GM18502 (cell line): ENCODE results near the gene ELP1.
"Not testable (repeated sequence)": the region's sequence is repeated elsewhere in the genome, so short reads cannot be mapped to it uniquely, and the experiment has no call there.

Experiments used
- ATAC-seq: cut with Tn5 transposase; IDR thresholded peaks from one replicate; pipeline ENCODE4 v1.9.1; 2021; ENCODE audit warnings: mild to moderate bottlenecking; ENCODE audit not compliant: unreplicated experiment, poor library complexity

ELP1 gene

DNA sequence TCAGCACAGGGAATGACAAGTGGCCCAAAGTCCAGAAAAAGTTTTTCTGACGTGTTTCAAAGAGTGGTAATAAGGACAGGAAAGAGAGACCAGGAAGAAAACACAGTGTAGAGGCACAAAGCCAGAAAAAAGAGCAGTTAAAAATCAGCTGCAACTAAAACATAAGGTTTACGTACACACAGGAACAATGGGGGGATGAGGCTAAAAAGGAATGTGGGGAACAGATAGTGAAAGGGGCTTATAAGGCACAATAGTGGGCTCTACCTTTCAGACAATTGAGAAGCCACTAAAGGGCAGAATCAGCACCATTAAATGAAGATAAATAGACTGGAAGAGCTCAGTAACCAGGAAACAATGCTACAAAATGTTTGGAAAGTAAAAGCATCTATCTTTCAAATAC, 5.5 kb downstream of the ELP1 start:
- no peak for ATAC-seq

DNA sequence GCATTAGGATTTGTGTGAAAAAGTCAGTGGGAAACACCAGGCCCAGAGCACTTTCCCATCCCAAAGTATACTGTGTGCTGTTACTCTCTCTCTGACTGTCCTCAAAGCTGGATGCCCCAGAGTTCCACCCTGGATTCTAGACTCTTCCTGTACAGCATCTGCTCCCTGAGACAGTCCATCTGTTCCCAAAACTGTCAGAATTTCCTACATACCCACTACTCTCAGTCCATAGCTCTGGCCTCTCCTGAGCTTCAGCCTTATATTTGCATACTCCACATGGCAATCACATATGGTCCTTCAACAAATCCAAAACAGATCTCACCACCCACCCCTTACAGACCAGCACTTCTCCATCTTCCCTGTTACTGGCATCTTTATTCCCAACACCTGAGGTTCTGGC, 9.5 kb downstream of the ELP1 start:
- no peak for ATAC-seq

DNA sequence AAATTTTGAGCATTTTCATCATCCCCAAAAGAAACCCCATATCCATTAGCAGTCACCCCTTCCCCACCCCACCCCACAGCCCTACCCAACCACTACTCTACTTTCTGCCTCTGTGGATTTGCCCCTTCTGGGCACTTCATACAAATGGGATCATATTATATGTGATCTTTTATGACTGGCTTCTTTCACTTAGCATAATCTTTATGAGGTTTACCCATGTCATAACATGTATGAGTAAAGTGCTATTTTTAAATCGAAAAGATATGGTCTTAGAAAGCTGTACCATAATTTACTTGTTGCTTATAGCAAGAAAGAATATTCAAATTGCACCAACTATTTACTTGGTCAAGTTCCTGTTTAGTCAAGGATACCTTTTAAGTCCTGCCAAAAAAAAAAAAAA, 12.7 kb downstream of the ELP1 start:
- no peak for ATAC-seq

DNA sequence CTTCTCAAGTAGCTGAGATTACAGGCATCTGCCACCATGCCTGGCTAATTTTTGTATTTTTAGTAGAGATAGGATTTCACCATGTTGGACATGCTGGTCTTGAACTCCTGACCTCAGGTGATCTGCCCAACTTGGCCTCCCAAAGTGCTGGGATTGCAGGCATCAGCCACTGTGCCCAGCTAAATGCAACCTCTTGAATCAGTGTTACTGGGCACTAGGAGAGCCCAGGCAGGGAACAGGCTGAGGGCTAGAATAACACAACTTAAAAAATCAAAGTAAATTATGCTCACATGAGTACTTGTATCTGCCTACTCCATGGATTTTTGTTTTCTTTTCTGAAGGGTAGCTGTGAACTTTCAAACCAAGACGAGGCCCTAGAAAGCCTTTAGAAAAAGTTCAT, 13.5 kb downstream of the ELP1 start:
- not testable (repeated sequence) for ATAC-seq

DNA sequence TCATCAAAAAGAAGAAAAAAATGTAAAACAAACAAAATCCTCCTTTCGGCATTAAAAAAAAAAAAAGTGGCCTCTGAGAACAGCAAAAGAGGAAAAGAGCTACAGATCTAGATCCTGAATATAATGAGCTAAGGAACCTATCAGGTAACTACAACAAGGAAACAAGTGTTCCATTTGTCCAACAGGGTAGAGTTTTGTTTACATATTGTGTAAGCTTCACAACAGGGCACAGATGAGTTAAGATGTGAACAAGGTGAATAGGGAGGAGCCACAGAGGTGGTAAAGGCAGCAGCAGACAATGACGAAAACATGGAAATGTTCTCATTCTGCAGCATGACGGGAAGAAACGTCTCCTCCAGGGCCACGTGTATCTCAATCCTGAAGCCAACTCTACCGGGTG, 14.4 kb downstream of the ELP1 start:
- ATAC-seq: no peak

DNA sequence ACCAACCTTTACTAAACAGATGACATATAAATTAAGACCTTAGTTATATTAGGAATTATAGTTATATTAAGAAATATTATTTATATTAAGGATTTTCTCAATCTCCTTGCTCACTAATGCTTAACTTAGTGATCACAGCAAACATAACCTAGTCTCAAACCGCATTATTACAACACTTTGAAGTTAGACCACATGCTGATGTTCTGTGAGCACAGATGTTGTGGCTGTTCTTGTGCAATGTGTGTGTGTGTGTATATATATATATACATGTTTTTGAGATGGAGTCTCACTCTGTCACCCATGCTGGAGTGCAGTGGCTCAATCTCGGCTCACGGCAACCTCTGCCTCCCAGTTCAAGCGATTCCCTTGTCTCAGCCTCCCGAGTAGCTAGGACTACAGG, 20.5 kb downstream of the ELP1 start:
- no peak for ATAC-seq

DNA sequence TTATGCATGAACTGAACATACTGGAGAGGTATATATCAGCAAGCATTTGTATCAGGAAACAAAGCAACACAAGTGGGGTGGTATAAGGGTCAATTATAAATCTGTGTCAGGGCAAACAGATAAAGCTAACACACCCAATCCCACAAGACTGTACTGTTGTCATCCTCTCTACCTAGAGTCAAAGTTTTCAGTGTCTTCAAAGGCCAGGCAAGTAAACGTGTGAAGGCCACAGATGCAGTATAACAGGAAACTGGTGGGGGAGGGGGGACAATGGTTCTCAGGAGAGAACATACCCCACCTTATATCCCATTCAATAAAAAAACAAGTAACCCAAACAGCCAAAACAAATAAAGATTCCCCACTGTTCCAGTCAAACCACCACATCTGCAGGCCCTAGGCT, 22.1 kb downstream of the ELP1 start:
- ATAC-seq: no peak

DNA sequence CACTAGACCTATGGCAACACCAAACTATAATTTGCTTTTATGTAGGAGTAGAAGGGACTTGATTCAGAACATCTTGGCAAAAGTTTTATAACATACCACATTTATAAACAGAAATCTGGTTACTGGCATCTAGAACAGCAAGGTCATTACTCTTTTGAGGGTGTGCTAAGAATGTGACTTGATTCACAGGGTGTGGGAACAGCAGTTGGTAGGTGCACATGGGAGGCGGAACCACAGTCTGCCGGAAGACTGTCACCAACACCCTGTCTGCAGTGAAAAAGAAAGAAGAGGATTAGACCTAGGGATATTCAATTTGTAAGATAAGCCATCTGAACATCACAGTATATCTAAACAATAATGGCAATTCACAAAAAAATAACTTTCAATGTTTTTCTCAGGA, 23.0 kb downstream of the ELP1 start:
- no peak for ATAC-seq

DNA sequence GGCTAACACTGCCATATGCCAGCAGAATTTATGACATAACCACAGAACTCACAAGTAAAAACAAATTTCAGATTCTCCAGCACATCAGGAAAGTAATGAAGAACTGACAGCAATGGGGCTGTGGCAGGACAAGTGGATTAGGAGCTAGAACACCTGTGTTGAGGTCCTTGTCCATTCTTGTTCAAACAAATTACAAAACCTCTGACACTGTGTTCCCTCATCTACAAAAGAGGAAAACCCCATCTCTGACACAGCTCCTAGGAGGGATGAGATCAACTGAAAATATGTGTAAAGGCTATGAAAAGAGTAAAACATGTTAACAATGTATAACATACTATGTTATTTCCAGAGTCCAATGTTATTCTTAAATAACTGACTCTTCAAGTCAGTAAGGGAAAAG, 23.5 kb downstream of the ELP1 start:
- no peak for ATAC-seq

DNA sequence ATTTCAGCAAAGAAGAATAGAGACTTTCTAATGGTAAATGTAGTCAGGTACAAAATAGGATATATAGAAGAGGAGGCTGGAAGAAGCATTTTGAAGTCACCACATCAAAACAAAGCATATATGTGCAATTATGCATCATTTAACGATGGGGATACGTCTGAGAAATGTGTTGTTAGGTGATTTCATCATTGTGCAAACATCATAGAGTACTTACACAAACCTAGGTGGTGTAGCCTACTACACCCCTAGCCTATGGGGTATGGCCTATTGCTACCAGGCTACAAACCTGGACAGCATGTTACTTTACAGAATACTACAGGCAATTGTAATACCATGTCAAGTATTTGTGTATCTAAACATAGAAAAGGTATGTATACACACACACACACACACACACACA, 28.4 kb downstream of the ELP1 start:
- no peak for ATAC-seq

DNA sequence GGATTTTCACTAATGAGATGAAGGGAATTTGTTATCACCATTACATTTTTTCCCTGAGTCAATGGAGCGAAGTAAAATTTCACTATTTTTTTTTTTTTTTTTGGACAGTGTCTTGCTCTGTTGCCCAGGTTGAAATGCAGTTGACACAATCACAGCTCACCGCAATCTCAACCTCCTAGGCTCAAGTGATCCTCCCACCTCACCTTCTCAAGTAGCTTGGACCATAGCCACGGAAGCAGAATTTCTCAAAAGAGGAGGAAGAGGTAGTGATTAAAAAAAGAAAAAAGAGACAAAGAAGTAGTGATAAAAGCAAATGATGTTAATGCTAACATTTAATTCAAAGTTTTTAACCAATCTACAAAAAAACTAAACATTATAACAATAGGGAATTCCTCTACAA, 29.8 kb downstream of the ELP1 start:
- no peak for ATAC-seq

DNA sequence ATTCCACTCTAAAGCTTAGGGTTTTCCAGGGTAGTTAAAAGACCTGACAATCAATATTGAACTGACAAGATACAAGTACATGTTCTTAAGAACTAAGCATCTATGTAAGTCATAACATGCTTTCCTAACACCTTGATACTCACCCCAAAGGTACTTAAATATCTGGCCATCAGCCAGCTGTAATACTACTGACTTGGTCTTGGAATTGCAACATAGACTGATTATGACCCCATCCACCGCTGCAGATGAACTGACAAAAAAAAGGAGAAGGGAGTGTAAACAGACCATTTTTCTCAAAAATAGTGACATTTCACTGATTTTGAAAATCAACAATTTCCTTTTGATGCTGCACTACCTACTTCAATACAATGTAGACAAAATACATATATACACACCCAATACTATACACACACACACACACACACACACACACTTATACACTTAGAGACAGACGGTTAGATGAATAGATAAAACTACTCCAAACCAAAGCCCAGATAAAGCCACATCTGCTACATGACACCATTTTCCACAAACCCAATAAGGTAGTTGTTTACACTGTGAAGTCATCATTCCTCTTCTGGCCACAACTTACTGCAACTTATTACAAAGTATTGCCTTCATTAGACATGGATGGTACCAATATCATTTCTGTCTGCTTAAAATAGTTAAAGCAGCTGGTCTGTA, 30.4 kb downstream of the ELP1 start:
- ATAC-seq: no peak

DNA sequence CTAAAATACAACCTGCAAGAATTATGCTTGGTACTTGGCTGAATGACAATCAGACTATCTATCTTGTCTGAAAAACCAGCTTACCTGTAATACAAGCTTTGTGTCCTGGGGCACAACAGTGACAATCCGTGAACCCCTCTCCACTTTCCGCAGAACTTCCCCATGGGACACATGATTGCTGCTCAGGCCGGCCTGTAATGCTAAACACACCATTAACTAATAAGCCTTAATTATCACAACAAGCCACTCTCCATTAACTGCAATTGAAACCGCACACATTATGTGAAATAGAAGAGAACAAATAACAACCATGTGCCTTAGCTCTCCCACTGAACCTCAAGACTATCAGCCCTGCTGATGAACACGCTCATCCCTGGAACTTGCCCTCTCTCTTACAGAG, 33.7 kb downstream of the ELP1 start:
- no peak for ATAC-seq

DNA sequence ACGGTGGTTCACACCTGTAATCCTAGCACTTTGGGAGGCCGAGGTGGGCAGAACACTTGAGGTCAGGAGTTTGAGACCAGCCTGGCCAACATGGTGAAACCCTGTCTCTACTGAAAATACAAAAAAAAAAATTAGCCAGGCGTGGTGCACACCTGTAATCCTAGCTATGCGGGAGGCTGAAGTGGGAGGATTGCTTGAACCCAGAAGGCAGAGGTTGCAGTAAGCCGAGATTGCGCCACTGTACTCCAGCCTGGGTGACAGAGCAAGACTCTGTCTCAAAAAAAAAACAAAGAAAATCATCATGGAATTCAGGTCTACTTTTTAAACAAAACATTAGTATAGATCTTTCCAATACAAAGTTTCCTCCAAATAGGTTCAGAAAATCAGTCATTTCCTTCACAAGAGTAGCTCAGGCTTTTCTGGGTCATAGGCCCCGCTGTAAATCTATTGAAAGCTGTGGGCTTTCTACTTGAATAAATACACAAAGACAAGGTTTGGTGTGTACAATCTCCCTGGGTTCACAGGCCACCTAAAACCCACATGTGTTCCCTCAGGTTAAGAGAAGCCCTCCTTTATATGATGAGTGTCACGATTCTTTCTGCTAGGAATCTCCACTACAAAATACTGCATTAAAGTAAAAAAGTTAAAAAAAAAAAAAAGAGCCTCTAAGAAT, 34.8 kb downstream of the ELP1 start:
- not testable (repeated sequence) for ATAC-seq

DNA sequence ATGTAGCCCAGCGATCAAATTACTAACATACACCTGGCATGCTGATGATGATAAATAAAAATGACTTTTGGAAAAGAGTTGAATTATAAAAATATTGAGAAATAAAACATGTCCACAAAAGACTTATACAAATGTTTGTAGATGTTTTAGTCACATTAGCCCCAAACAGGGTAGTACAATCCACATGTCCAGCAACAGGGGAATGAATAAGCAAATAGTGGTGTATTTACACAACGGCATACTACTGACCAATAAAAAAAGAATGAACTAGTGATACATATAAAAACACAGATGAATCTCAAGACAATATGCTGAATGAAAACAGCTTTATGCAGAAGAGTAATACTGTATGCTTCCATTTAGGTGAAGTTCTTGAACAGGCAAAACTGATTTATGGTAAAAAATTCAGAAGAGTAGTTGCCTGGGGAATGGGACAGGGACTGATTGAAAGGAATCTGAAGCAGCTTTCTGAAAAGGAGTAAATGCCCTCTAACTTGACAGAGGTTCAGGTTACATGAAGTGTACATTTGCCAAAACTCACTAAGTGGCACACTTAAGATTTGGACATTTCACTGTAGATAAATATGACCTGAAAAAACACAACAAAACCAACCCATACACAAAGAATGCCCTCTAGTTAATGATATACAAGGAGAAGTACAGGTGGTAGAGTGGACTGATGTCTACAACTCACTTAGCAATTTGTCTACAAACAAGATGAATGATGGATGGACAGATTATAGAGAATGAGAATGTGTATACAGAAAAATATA, 36.4 kb downstream of the ELP1 start:
- no peak for ATAC-seq

DNA sequence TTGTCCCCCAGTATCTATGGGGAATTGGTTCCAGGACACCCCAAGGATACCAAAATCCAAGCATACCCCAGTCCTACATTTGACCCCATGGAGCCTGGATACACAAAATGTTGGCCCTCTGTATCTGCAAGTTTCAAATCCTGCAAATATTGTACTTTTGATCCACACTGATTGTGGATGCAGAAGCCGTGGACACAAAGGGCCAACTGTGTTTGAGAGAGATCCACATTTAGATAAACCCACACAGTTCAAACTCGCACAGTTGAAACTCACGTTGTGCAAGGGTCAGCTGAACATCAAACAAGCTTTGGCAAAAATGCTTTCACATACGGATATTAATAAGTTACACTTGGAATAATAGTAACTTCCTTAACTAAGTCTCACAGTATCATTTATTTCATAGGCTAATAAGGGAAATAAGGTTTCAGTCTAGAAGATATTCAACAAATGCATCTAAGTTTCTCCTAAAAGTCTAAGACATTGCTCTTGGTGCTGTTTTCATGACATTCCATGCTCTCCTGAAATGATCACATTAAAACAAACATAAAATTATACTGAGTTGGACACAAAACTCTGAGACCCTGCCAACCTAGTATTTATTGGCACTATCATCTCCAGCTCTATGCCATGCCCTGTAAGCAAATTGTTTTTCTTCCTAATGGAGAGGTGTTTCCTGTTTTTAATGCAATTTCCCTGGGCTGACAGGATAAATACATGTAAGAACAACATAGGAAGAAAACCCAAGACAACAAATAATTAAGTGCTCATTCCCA, 39.5 kb downstream of the ELP1 start:
- ATAC-seq: no peak

DNA sequence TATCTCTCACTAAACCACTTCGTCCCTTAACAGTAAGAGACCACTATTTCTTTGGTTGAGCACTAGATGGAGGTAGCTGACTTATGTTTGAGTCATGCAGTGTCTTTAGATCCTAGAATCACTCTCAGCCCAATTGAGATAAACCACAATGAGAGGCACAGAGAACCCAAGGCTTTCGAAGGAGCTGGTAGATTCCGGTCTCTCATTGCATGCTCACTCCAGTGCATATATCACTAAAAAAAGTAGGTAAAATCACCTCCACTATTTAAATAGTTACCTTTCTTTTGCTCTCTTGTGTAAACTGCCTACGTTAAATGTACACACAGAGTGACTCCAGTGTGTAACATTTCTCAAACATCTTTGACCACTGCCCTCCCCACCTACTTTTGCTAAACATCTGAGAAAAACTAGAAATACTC, 44.3 kb downstream of the ELP1 start:
- no peak for ATAC-seq

DNA sequence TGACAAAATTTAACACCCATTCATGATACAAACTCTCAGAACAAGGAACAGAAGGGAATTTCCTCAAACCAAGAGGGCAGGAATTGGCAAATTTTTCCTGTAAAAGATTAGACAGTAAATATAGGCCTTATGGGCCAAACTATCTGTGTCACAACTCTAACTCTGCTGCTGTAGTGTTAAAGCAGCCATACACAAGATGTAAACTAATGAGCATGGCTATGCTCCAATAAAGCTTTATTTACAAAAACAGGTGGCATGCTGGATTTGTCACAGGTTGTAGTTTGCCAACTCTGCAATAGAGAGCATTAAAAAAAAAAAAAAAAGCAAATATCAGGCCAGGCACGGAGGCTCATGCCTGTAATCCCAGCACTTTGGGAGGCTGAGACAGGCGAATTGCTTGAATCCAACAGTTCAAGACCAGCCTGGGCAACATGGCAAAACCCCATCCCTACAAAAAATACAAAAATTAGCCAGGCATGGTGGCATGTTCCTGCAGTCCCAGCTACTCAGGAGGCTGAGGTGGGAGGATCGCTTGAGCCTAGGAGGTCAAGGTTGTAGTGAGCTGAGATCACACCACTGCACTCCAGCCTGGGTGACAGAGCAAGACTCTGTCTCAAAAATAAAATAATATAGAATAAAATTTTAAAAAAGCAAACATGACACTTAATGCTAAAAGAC, 47.2 kb downstream of the ELP1 start:
- not testable (repeated sequence) for ATAC-seq

DNA sequence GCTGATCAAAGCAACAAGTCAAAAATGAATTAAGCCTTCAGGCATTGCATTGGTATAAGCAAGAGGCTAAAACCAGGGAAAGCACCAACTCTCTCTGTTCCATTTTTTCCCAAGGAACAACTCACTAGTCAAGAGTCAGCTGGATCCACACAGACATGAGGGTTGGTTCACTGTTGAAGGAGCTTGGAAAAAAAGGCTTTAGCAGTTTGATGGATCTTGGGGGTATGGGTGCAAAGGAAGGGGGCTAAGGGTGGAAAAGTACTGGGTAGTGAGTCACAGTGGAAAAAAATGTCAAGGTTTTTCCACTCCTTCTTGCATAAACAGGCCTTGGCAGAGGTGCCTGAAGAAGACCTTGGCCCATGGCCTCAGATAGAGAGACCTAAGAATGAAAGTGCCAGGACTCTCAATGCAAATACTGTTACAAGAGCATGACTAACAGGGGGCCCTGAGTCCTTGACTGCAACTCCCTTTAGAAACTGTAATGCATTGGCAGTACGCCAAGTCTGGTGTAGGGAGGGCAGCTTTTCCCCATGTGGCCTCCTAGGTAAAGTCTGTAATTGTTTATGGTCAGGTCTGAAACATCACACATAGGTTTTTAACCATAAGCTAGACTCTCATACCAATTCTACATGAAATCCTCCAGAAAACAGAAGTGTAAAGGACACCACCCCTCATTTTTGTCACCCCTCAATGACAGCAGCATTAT, 48.1 kb downstream of the ELP1 start:
- ATAC-seq: peak; percentile 100

DNA sequence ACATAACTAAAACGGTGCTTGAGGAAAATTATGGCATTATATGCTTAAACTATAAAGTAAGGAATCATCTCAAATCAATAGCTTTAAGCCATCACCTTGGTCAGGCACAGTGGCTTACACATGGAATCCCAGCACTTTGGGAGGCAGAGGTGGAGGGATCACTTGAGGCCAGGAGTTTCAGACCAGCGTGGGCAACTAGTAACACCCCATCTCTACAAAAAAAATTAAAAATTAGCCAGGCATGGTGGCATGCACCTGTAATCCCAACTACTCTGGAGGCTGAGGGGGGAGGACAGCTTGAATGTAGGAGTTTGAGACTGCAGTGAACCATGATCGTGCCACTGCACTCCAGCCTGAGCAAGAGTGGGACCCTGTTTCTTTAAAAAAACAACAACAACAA, 49.2 kb downstream of the ELP1 start:
- ATAC-seq: no peak
